GM12873 (cell line): Measurements from ENCODE around the gene UGT8.

Source experiments
- TF ChIP-seq, protein P1 (sequence below): IDR thresholded peaks from 2 replicates; pipeline ENCODE4 v1.5.1; 2012; ENCODE audit warnings: low read depth, mild to moderate bottlenecking, moderate library complexity, low read length, control low read depth; ENCODE audit not compliant: insufficient read depth; ENCODE audit errors: missing control alignments

UGT8 gene

GRCh38 chr4:114698231-114698630, 99.6 kb downstream of the UGT8 start:
- TF ChIP-seq, protein P1, sequence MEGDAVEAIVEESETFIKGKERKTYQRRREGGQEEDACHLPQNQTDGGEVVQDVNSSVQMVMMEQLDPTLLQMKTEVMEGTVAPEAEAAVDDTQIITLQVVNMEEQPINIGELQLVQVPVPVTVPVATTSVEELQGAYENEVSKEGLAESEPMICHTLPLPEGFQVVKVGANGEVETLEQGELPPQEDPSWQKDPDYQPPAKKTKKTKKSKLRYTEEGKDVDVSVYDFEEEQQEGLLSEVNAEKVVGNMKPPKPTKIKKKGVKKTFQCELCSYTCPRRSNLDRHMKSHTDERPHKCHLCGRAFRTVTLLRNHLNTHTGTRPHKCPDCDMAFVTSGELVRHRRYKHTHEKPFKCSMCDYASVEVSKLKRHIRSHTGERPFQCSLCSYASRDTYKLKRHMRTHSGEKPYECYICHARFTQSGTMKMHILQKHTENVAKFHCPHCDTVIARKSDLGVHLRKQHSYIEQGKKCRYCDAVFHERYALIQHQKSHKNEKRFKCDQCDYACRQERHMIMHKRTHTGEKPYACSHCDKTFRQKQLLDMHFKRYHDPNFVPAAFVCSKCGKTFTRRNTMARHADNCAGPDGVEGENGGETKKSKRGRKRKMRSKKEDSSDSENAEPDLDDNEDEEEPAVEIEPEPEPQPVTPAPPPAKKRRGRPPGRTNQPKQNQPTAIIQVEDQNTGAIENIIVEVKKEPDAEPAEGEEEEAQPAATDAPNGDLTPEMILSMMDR, result no peak

DNA sequence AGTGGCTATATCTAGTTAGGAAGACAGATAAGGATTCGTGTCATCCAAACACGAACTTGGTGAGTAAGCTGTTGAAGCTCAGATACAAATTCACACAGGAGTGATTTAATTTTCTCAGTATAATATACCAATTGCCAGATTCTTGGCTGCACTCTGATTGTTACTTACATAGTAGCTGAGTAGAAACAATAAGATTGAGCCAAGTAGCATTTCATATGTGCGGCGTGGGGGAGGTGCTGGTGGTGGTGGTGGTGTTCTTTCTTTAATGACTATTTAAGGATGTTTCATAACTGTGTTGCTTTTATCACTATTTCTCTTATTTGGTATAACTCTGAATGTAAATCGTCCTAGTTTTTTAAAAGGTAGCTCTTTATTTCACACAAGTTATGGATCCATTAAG, 102.9 kb downstream of the UGT8 start:
- TF ChIP-seq, protein P1, result no peak

DNA sequence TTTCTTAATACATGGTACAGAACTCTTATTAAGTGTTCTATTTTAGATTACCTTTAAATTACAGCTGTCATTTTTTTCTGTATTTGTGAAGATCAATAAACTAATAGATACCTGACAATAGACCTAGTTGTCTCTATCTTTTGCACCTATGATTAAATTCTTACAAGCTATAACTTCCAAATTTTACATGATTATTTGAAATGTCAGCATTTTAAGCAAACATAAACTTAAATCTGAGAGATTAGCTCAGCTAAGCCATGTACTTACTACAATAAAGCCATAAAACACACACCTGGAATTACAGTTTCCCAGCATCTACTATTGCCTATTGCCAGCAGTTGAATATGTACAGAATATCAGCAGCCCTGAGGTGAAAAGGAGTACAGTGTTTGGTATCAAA, 118.8 kb downstream of the UGT8 start:
- TF ChIP-seq, protein P1, result no peak

GRCh38 chr4:114725066-114725465, 126.5 kb downstream of the UGT8 start:
- TF ChIP-seq, protein P1, result no peak

DNA sequence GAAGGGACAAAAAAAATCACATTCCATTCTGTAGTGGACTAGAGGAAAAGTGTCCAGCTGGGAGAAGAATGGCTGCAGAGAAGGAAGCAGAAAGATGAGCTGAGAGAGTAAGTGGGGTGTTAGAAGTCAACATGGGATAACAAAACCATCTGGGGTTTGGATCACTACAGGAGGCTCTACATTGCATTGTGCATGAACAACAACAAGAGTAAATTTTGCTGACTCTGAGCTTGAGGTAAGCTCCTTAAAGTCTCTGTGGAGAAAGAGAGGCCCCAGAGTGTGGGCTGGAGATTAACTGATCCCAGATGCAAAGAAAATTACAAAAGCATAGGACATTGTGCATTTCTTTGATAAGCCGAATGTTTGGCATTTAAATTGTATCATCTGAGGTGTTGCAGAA, 128.9 kb downstream of the UGT8 start:
- TF ChIP-seq, protein P1, result no peak
